ENCODE results near the gene TBX20.
"Not testable (repeated sequence)": the region's sequence is repeated elsewhere in the genome, so short reads cannot be mapped to it uniquely, and the experiment has no call there.

TBX20 gene

DNA sequence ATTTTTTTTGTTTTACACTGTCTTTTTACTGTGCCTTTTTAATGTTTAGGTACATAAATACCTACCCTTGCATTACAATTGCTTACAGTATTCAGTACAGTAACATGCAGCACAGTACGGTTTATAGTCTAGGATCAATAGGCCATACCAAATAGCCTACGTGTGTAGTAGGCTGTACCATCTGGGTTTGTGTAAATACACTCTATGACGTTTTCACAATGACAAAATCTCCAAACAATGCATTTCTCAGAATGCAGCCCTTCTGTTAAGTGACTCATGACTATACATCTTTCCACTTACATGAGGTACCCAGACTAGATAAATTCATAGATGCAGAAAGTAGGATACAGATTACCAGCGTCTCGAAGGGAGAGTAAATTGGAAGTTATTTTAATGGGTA is 26.5 kb downstream of the TBX20 start:
- H3K4me1 ChIP-seq (ENCODE audit: control insufficient read depth, insufficient read depth, low read length); H3K4me3 ChIP-seq (ENCODE audit: low read depth, low read length); H3K27ac ChIP-seq (ENCODE audit: extremely low read depth, low read depth, low read length); CTCF ChIA-PET; H3K9me3 ChIP-seq (ENCODE audit: control insufficient read depth, insufficient read depth, low read depth, low read length); H3K36me3 ChIP-seq (ENCODE audit: control insufficient read depth in 2 of 2, insufficient read depth in 1 of 2, low read length in 2 of 2); POLR2A ChIA-PET: not testable (repeated sequence)
- TF ChIP-seq, protein P1, sequence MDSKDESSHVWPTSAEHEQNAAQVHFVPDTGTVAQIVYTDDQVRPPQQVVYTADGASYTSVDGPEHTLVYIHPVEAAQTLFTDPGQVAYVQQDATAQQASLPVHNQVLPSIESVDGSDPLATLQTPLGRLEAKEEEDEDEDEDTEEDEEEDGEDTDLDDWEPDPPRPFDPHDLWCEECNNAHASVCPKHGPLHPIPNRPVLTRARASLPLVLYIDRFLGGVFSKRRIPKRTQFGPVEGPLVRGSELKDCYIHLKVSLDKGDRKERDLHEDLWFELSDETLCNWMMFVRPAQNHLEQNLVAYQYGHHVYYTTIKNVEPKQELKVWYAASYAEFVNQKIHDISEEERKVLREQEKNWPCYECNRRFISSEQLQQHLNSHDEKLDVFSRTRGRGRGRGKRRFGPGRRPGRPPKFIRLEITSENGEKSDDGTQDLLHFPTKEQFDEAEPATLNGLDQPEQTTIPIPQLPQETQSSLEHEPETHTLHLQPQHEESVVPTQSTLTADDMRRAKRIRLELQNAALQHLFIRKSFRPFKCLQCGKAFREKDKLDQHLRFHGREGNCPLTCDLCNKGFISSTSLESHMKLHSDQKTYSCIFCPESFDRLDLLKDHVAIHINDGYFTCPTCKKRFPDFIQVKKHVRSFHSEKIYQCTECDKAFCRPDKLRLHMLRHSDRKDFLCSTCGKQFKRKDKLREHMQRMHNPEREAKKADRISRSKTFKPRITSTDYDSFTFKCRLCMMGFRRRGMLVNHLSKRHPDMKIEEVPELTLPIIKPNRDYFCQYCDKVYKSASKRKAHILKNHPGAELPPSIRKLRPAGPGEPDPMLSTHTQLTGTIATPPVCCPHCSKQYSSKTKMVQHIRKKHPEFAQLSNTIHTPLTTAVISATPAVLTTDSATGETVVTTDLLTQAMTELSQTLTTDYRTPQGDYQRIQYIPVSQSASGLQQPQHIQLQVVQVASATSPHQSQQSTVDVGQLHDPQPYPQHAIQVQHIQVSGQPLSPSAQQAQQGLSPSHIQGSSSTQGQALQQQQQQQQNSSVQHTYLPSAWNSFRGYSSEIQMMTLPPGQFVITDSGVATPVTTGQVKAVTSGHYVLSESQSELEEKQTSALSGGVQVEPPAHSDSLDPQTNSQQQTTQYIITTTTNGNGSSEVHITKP (tag by site-specific recombination; IDR thresholded peaks at IDR 0.05), result peak; percentile 11; the same call in 1 of the 2 replicates

DNA sequence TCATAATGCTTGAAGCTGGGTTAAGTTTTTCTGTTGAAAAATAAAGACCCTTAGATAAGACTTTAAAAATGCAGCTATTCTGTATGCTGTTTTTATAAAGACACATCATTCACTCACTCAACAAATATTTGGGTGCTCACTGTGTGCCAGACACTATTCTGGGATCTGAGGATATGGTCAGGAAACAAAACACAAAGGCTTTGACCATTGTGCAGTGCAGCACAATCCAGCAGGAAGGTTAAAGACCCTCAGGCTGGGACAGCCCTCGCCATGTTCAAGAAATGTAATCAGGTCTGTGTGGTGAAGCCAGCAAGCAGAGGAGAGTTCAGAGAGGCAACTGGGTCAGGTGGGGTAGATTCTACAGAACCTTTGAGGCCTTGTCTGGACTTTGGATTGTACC is 31.5 kb downstream of the TBX20 start:
- H3K4me1 ChIP-seq (ENCODE audit: control insufficient read depth, insufficient read depth, low read length); H3K27ac ChIP-seq (ENCODE audit: extremely low read depth, low read depth, low read length); CTCF ChIA-PET; H3K36me3 ChIP-seq (ENCODE audit: control insufficient read depth in 2 of 2, insufficient read depth in 1 of 2, low read length in 2 of 2); POLR2A ChIA-PET; H3K9me3 ChIP-seq (ENCODE audit: control insufficient read depth, insufficient read depth, low read depth, low read length); H3K4me3 ChIP-seq (ENCODE audit: low read depth, low read length): not testable (repeated sequence)

DNA sequence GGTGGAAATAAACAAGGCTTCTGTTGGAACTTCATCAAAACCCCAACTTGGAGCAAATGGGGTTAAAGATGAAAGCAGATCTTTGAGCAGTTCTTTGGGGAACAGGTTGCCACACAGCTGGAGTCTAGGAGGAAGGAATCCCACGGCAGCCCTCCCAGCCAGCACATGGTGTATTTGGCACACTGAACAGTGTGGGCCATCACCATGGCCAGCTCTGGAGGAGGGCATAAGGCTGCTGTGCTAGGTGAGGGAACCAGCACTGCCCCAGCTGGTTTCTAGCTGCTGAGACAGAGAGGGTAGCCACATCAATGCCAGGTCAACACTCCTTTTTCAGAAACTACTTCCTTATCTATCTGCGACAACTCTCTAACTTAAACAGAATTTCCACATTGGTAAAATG is 33.7 kb downstream of the TBX20 start:
- H3K4me3 ChIP-seq (ENCODE audit: low read depth, low read length); CTCF ChIA-PET; H3K4me1 ChIP-seq (ENCODE audit: control insufficient read depth, insufficient read depth, low read length); POLR2A ChIA-PET; H3K9me3 ChIP-seq (ENCODE audit: control insufficient read depth, insufficient read depth, low read depth, low read length); H3K27ac ChIP-seq (ENCODE audit: extremely low read depth, low read depth, low read length); H3K36me3 ChIP-seq (ENCODE audit: control insufficient read depth in 2 of 2, insufficient read depth in 1 of 2, low read length in 2 of 2): not testable (repeated sequence)

DNA sequence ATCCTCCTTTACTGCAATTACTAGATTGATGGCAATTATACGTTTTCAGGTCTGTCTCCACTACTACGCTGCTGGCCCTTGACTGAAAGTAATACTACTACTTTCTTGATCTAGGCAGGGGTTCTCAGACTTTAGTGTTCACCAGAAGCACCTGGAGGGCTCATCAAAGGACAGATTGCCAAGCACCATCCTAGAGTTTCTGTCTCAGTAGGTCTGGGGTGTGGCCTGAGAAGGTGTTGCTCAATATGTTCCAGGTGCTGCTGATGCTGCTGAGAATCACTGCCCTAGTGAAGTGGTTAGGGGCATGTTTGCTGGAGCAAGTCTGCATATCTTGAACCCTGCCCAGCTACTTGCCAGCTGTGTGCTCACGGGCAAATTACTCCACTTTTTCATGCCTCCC is 37.9 kb downstream of the TBX20 start:
- H3K9me3 ChIP-seq (ENCODE audit: control insufficient read depth, insufficient read depth, low read depth, low read length); H3K27ac ChIP-seq (ENCODE audit: extremely low read depth, low read depth, low read length); H3K36me3 ChIP-seq (ENCODE audit: control insufficient read depth in 2 of 2, insufficient read depth in 1 of 2, low read length in 2 of 2); H3K4me1 ChIP-seq (ENCODE audit: control insufficient read depth, insufficient read depth, low read length); H3K4me3 ChIP-seq (ENCODE audit: low read depth, low read length); CTCF ChIA-PET; POLR2A ChIA-PET: not testable (repeated sequence)

DNA sequence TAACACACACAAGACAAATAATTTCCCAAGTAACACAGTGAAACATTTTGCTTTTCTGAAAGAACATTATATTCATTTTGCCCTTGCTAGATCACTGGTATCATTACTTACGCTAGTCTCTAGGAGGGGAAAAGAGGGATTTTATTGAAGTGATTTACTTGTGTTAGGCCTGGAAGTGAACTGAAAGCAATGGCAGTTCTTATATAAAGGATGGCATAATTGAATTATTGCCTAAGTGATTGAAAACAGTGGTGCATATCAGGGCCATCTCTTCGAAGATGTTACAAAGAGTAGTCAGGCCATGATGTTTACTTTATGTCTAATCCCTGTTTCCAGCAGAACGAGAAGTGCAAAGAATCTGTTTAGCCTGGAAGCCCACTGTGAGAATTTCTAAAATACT is 38.8 kb downstream of the TBX20 start:
- CTCF ChIA-PET; H3K9me3 ChIP-seq (ENCODE audit: control insufficient read depth, insufficient read depth, low read depth, low read length); H3K36me3 ChIP-seq (ENCODE audit: control insufficient read depth in 2 of 2, insufficient read depth in 1 of 2, low read length in 2 of 2); POLR2A ChIA-PET; H3K27ac ChIP-seq (ENCODE audit: extremely low read depth, low read depth, low read length); H3K4me1 ChIP-seq (ENCODE audit: control insufficient read depth, insufficient read depth, low read length); H3K4me3 ChIP-seq (ENCODE audit: low read depth, low read length): not testable (repeated sequence)

DNA sequence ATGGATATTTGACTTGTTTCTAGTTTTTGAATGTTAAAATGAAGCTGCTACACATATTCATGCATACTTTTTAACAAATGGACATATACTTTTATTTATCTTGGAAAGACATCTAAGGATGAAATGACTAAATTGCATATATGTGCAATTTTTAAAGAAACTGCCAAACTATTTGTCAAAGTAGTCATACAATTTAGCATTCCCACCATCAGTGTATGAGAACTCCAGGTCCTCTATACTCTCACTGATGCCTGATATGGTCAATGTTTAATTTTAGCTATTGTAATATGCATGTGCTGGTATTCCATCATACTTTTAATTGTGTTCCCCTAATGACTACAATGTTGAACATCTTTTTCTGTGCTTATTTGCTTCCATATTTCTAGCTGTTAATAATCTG is 47.0 kb downstream of the TBX20 start:
- H3K4me3 ChIP-seq (ENCODE audit: low read depth, low read length); H3K27ac ChIP-seq (ENCODE audit: extremely low read depth, low read depth, low read length); H3K4me1 ChIP-seq (ENCODE audit: control insufficient read depth, insufficient read depth, low read length); POLR2A ChIA-PET; H3K36me3 ChIP-seq (ENCODE audit: control insufficient read depth in 2 of 2, insufficient read depth in 1 of 2, low read length in 2 of 2); H3K9me3 ChIP-seq (ENCODE audit: control insufficient read depth, insufficient read depth, low read depth, low read length): not testable (repeated sequence)
- CTCF ChIA-PET, result interaction anchor here (1.3 kb wide), 1 partner anchor 313 kb away, joined by 3 read pairs; no protein-coding TSS in a partner anchor

DNA sequence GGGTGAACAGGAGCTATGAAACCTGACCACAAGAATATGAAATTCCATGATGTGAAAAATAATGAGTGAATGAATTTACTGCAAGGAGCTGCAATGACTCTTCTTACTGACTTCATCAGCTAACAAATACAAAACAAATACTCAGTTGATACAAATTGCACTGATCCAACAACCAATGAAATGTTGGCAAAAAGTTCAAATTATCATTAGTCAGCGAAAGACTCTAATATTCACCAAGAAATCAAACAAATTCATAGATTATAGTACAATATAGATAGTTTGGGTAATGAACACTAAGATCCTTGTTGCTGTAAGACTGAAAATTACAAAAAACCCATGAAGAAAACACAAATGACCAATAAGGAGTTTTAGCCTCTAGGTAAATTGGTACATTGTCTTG is 49.0 kb downstream of the TBX20 start:
- POLR2A ChIA-PET; H3K9me3 ChIP-seq (ENCODE audit: control insufficient read depth, insufficient read depth, low read depth, low read length); CTCF ChIA-PET; H3K4me3 ChIP-seq (ENCODE audit: low read depth, low read length); H3K4me1 ChIP-seq (ENCODE audit: control insufficient read depth, insufficient read depth, low read length); H3K27ac ChIP-seq (ENCODE audit: extremely low read depth, low read depth, low read length); H3K36me3 ChIP-seq (ENCODE audit: control insufficient read depth in 2 of 2, insufficient read depth in 1 of 2, low read length in 2 of 2): not testable (repeated sequence)

DNA sequence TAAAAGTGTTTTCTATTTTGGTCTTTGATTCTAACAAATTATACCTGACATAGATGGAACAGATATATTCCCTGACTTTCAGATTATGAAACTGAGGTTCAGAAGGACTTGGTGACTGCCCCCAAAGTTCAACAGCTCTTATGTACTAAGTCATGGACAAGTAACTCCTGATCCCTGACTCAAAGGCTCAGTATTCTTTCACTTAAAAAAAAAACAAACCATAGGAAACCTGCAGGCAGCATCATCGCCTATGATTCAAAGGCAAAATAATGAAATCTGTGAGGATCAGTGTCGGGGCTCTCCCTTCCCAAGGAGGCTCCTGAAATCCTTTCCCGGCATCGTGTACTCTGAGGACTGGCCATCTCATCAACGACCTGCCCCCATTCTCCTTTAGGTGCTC is 49.9 kb downstream of the TBX20 start:
- POLR2A ChIA-PET; H3K9me3 ChIP-seq (ENCODE audit: control insufficient read depth, insufficient read depth, low read depth, low read length); H3K27ac ChIP-seq (ENCODE audit: extremely low read depth, low read depth, low read length); CTCF ChIA-PET; H3K4me1 ChIP-seq (ENCODE audit: control insufficient read depth, insufficient read depth, low read length); H3K4me3 ChIP-seq (ENCODE audit: low read depth, low read length); H3K36me3 ChIP-seq (ENCODE audit: control insufficient read depth in 2 of 2, insufficient read depth in 1 of 2, low read length in 2 of 2): not testable (repeated sequence)

DNA sequence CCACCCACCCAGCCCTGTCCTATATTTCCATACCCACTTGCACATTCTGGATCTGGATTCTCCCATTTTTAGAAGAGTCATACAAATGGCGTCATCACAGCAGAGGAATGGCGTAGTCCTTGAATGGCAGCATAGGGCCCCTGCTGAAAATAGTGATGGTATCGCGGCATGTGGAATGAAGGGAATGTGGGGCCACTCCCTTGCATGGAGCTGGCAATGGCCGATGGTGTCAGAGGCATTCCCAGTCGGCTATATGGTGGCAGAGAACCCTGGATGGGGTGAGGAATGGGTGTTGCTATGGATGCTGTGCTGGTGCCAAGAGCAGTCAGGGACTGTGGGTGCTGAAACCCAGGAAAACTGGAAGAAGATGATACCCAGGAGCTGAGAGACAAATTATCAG is 51.5 kb downstream of the TBX20 start:
- H3K9me3 ChIP-seq (ENCODE audit: control insufficient read depth, insufficient read depth, low read depth, low read length); H3K4me1 ChIP-seq (ENCODE audit: control insufficient read depth, insufficient read depth, low read length); H3K4me3 ChIP-seq (ENCODE audit: low read depth, low read length); H3K27ac ChIP-seq (ENCODE audit: extremely low read depth, low read depth, low read length); H3K36me3 ChIP-seq (ENCODE audit: control insufficient read depth in 2 of 2, insufficient read depth in 1 of 2, low read length in 2 of 2); CTCF ChIA-PET; POLR2A ChIA-PET: not testable (repeated sequence)

DNA sequence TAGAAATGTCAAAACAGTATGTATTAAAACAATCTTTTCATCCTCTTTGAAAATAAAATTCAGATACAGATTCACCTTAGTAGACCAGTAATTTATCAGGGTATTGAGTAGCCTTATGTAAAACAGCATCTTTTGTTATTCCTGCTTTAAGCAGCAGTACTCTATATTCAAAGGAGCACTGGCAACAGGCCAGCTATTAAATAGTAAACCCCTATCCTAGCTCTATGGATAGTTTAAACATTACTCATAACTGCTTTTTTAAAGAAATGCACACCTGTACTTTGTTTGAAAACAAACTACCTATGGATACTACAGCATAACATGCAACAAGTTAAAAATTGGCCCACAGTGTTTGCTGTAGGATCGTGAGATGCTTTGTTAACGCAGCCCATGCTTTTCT is 53.7 kb downstream of the TBX20 start:
- H3K27ac ChIP-seq (ENCODE audit: extremely low read depth, low read depth, low read length); H3K9me3 ChIP-seq (ENCODE audit: control insufficient read depth, insufficient read depth, low read depth, low read length); H3K4me3 ChIP-seq (ENCODE audit: low read depth, low read length); H3K36me3 ChIP-seq (ENCODE audit: control insufficient read depth in 2 of 2, insufficient read depth in 1 of 2, low read length in 2 of 2); H3K4me1 ChIP-seq (ENCODE audit: control insufficient read depth, insufficient read depth, low read length); POLR2A ChIA-PET; CTCF ChIA-PET: not testable (repeated sequence)

All from HEK293 (cell line).